GM21737 (cell line): ENCODE measurements around the gene PCDHB7.
"Not testable (repeated sequence)": the region's sequence is repeated elsewhere in the genome, so short reads cannot be mapped to it uniquely, and the experiment has no call there.

Experiments
- ATAC-seq: cut with Tn5 transposase; IDR thresholded peaks from one replicate; pipeline ENCODE4 v1.9.1; 2021; ENCODE audit warnings: mild to moderate bottlenecking, moderate library complexity; ENCODE audit not compliant: unreplicated experiment

PCDHB7 gene

DNA sequence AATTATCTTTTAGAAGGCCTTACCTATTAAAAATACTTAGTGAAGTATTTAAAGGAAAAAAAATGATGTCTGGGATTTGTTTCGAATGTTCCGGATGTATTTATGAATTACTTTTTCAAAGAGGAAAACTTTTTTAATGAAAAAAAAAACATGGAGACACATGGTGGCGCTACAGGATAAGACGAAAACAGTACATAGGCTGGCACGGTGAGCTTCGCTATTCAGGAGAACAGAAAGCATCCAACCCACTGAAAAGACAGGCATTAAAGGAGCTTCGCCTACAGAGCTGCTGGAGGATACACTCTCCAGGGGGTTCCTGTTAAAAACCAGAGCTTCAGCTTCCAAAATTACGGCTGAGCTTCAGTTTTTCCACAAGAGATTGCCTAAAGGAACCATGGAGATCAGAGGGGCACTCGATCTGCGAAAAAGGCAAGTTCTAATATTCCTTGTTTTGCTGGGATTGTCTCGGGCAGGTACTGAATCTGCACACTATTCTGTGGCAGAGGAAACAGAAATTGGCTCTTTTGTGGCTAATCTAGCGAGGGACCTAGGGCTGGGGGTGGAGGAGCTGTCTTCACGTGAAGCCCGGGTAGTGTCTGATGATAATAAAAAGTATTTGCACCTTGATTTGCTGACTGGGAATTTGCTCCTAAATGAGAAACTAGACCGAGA is 50.8 kb downstream of the PCDHB7 start, which contains the start of gene PCDHB14:
TSS of gene PCDHB14 (plus strand) at position 232 of the 672 bp plus-strand sequence. CDS start at position 395, 163 bp downstream.
- no peak for ATAC-seq

GRCh38 chr5:141224844-141225243 is 52.4 kb downstream of the PCDHB7 start:
- ATAC-seq: not testable (repeated sequence)

DNA sequence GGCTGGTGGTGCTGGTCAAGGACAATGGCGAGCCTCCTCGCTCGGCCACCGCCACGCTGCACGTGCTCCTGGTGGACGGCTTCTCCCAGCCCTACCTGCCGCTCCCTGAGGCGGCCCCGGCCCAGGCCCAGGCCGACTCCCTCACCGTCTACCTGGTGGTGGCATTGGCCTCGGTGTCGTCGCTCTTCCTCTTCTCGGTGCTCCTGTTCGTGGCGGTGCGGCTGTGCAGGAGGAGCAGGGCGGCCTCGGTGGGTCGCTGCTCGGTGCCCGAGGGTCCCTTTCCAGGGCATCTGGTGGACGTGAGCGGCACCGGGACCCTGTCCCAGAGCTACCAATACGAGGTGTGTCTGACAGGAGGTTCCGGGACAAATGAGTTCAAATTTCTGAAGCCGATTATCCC is 53.0 kb downstream of the PCDHB7 start:
- not testable (repeated sequence) for ATAC-seq
